ENCODE results near the gene USP47.

- TF ChIP-seq CTCF (conservative IDR thresholded peaks at IDR 0.05) = no peak
- TF ChIP-seq EZH2 (IDR thresholded peaks at IDR 0.05; ENCODE audit: low read depth) = no peak
Measured at GRCh38 chr11:11965192-11965591, 123.4 kb downstream of the USP47 start.

Data from PC-9 (cell line).